Activated CD8-positive, alpha-beta memory T cell treated with anti-CD3 and anti-CD28 coated beads, Interleukin-2, amount 10 ng/mL, durations not matched to agents 7 days and 5 days (primary cell): ENCODE measurements around the gene TANGO6. TPM values are rescaled to one million over a fixed set of nuclear protein-coding genes. Genes with fewer than 3 reads are reported as not detected.

ENCODE experiments used
- ATAC-seq: fragments of 150-1000 bp; cut with Tn5 transposase; one replicate; pipeline ENCODE4 v1.10.0; 2021; ENCODE audit warnings: moderate library complexity
- CTCF ChIA-PET: fragments of 350-600 bp; sonication (Branson Sonifier 250); formaldehyde crosslinking; loops from one replicate; lab custom pipeline; 2021; ENCODE audit warnings: antibody characterized with exemption; lab: Charles Lee
- DNase-seq: peaks from one replicate; pipeline ENCODE4 v3.0.0-alpha.2; 2020
- H3K27ac Mint-ChIP-seq: one replicate; pipeline ENCODE4 v1.8.0; 2021; ENCODE audit warnings: mild to moderate bottlenecking, mixed read lengths
- H3K27me3 Mint-ChIP-seq: one replicate; pipeline ENCODE4 v1.8.0; 2021; ENCODE audit warnings: mixed read lengths
- H3K36me3 Mint-ChIP-seq: one replicate; pipeline ENCODE4 v1.8.0; 2021; ENCODE audit warnings: mild to moderate bottlenecking, mixed read lengths
- H3K4me1 Mint-ChIP-seq: one replicate; pipeline ENCODE4 v1.8.0; 2021; ENCODE audit warnings: mixed read lengths
- H3K4me3 Mint-ChIP-seq: one replicate; pipeline ENCODE4 v1.8.0; 2021; ENCODE audit warnings: mild to moderate bottlenecking, moderate library complexity, mixed read lengths
- H3K9me3 Mint-ChIP-seq: one replicate; pipeline ENCODE4 v1.8.0; 2022; ENCODE audit warnings: low read depth, mixed read lengths
- total RNA-seq, 2 experiments: library from RNA; stranded (reverse); gene quantifications; one replicate each; pipeline ENCODE4 v1.2.3, GENCODE V29; 2021

The TANGO6 gene
- total RNA-seq, 2 experiments from 2014 or later = 20.2 to 22.3 TPM

GRCh38 chr16:68883685-68884084, 40.4 kb downstream of the TANGO6 start:
- Mint-ChIP-seq H3K27me3 (no peaks in the 10 kb centered on the region), H3K9me3 (no peaks in the 10 kb centered on the region), H3K27ac (no peak overlapping the region), H3K36me3 (peaks cover 12% of the 10 kb centered on the region), H3K4me3 (no peak overlapping the region), H3K4me1 (no peaks in the 10 kb centered on the region)
- CTCF ChIA-PET = no interaction called here
- no peak for DNase-seq
- ATAC-seq = no peak

GRCh38 chr16:68884401-68884800, 41.1 kb downstream of the TANGO6 start:
- ATAC-seq (no peak), DNase-seq (no peak)
- no peak overlapping the region for H3K4me3 Mint-ChIP-seq
- H3K36me3 Mint-ChIP-seq = peaks cover 12% of the 10 kb centered on the region
- H3K9me3 Mint-ChIP-seq = no peaks in the 10 kb centered on the region
- CTCF ChIA-PET = no interaction called here
- H3K4me1 Mint-ChIP-seq = no peaks in the 10 kb centered on the region
- H3K27me3 Mint-ChIP-seq = no peaks in the 10 kb centered on the region
- H3K27ac Mint-ChIP-seq = no peak overlapping the region

- CTCF ChIA-PET = interaction anchor here (0.6 kb wide), 1 partner anchor 275 kb away, joined by 3 read pairs; no protein-coding TSS in a partner anchor
- peaks cover 11% of the 10 kb centered on the region for H3K36me3 Mint-ChIP-seq
These were observed 41.8 kb downstream of the TANGO6 start for GRCh38 chr16:68884861-68885720.

GRCh38 chr16:68887107-68887506, 43.8 kb downstream of the TANGO6 start:
- H3K4me3 Mint-ChIP-seq = no peak overlapping the region
- no peaks in the 10 kb centered on the region for H3K9me3 Mint-ChIP-seq
- H3K36me3 Mint-ChIP-seq = peaks cover 8% of the 10 kb centered on the region
- H3K27me3 Mint-ChIP-seq = no peaks in the 10 kb centered on the region
- H3K4me1 Mint-ChIP-seq = peaks cover 2% of the 10 kb centered on the region
- DNase-seq = no peak
- no peak for ATAC-seq
- H3K27ac Mint-ChIP-seq = no peak overlapping the region
- CTCF ChIA-PET = no interaction called here

More at GRCh38 chr16:68884861-68885720, 41.8 kb downstream of the TANGO6 start:
- DNase-seq = no peak
- no peak overlapping the region for H3K4me3 Mint-ChIP-seq
- no peak for ATAC-seq
- H3K27me3 Mint-ChIP-seq = no peaks in the 10 kb centered on the region
- H3K27ac Mint-ChIP-seq = no peak overlapping the region
- no peaks in the 10 kb centered on the region for H3K4me1 Mint-ChIP-seq
- H3K9me3 Mint-ChIP-seq = no peaks in the 10 kb centered on the region

GRCh38 chr16:68889508-68890150, 46.3 kb downstream of the TANGO6 start:
- Mint-ChIP-seq H3K9me3 (no peaks in the 10 kb centered on the region), H3K36me3 (peaks cover 3% of the 10 kb centered on the region), H3K27ac (no peak overlapping the region), H3K4me3 (no peak overlapping the region), H3K4me1 (peaks cover 2% of the 10 kb centered on the region), H3K27me3 (no peaks in the 10 kb centered on the region)
- no peak for ATAC-seq
- DNase-seq = no peak
- CTCF ChIA-PET = no interaction called here

GRCh38 chr16:68892214-68892613, 48.9 kb downstream of the TANGO6 start:
- no peak for ATAC-seq
- peaks cover 3% of the 10 kb centered on the region for H3K36me3 Mint-ChIP-seq
- CTCF ChIA-PET = no interaction called here

GRCh38 chr16:68892898-68893297, 49.6 kb downstream of the TANGO6 start:
- CTCF ChIA-PET = no interaction called here
- Mint-ChIP-seq H3K4me1 (peaks cover 2% of the 10 kb centered on the region), H3K27ac (no peak overlapping the region), H3K27me3 (no peaks in the 10 kb centered on the region), H3K4me3 (no peak overlapping the region), H3K36me3 (peaks cover 3% of the 10 kb centered on the region), H3K9me3 (no peaks in the 10 kb centered on the region)
- no peak for DNase-seq
- ATAC-seq = no peak

More at GRCh38 chr16:68892214-68892613, 48.9 kb downstream of the TANGO6 start:
- H3K27ac Mint-ChIP-seq = no peak overlapping the region
- peaks cover 2% of the 10 kb centered on the region for H3K4me1 Mint-ChIP-seq
- H3K27me3 Mint-ChIP-seq = no peaks in the 10 kb centered on the region
- no peak overlapping the region for H3K4me3 Mint-ChIP-seq
- H3K9me3 Mint-ChIP-seq = no peaks in the 10 kb centered on the region
- DNase-seq = no peak

- no peaks in the 10 kb centered on the region for H3K9me3 Mint-ChIP-seq
- H3K27ac Mint-ChIP-seq = no peak overlapping the region
- H3K4me3 Mint-ChIP-seq = no peak overlapping the region
- ATAC-seq (no peak), DNase-seq (no peak)
- H3K27me3 Mint-ChIP-seq = no peaks in the 10 kb centered on the region
- CTCF ChIA-PET = no interaction called here
- peaks cover 3% of the 10 kb centered on the region for H3K36me3 Mint-ChIP-seq
- peaks cover 2% of the 10 kb centered on the region for H3K4me1 Mint-ChIP-seq
These were observed 50.7 kb downstream of the TANGO6 start for GRCh38 chr16:68893710-68894705.

- Mint-ChIP-seq H3K9me3 (no peaks in the 10 kb centered on the region), H3K4me1 (peaks cover 2% of the 10 kb centered on the region), H3K27ac (no peak overlapping the region), H3K27me3 (no peaks in the 10 kb centered on the region), H3K36me3 (peaks cover 3% of the 10 kb centered on the region), H3K4me3 (no peak overlapping the region)
- DNase-seq (no peak), ATAC-seq (no peak)
- CTCF ChIA-PET = no interaction called here
These were observed 51.4 kb downstream of the TANGO6 start for GRCh38 chr16:68894714-68895113.

GRCh38 chr16:68898026-68898425, 54.7 kb downstream of the TANGO6 start:
- DNase-seq (no peak), ATAC-seq (no peak)
- Mint-ChIP-seq H3K4me1 (no peaks in the 10 kb centered on the region), H3K4me3 (no peak overlapping the region), H3K27me3 (no peaks in the 10 kb centered on the region), H3K36me3 (peaks cover 2% of the 10 kb centered on the region), H3K9me3 (no peaks in the 10 kb centered on the region), H3K27ac (no peak overlapping the region)
- CTCF ChIA-PET = interaction anchor here (1.0 kb wide), 1 partner anchor 226 kb away, joined by 4 read pairs; no protein-coding TSS in a partner anchor

- CTCF ChIA-PET = no interaction called here
- Mint-ChIP-seq H3K27me3 (no peaks in the 10 kb centered on the region), H3K4me1 (no peaks in the 10 kb centered on the region), H3K9me3 (no peaks in the 10 kb centered on the region), H3K27ac (no peak overlapping the region), H3K36me3 (peaks cover 3% of the 10 kb centered on the region), H3K4me3 (no peak overlapping the region)
- no peak for DNase-seq
- ATAC-seq = no peak
These were observed 56.7 kb downstream of the TANGO6 start for GRCh38 chr16:68900009-68900408.

- Mint-ChIP-seq H3K4me1 (no peaks in the 10 kb centered on the region), H3K4me3 (no peak overlapping the region), H3K36me3 (peaks cover 2% of the 10 kb centered on the region), H3K9me3 (no peaks in the 10 kb centered on the region), H3K27me3 (no peaks in the 10 kb centered on the region), H3K27ac (no peak overlapping the region)
- CTCF ChIA-PET = interaction anchor here (0.9 to 1.3 kb wide), 8 partner anchors 8 to 384 kb away, joined by 3 to 5 read pairs (median 3); partner anchors contain the start of gene HAS3
- ATAC-seq (no peak), DNase-seq (peak; percentile 45)
These were observed 59.0 kb downstream of the TANGO6 start for GRCh38 chr16:68902003-68902968.
